WTC11 (cell line): ENCODE results near the gene ERF. TPM values are rescaled to one million over a fixed set of nuclear protein-coding genes. Genes with fewer than 3 reads are reported as not detected.

Experiments used
- ATAC-seq: fragments of 200-7000 bp; cut with Tn5 transposase; 2 replicates; pipeline ENCODE4 v1.10.0; 2021; ENCODE audit warnings: mild to moderate bottlenecking, moderate library complexity
- CTCF ChIA-PET: fragments of 300-600 bp; sonication (Branson Sonifier 250); formaldehyde crosslinking; loops from one replicate; lab custom pipeline; 2021; ENCODE audit warnings: antibody characterized with exemption; lab: Charles Lee
- POLR2A ChIA-PET: fragments of 350-600 bp; sonication (Branson Sonifier 250); formaldehyde crosslinking; loops from one replicate; lab custom pipeline; 2021; ENCODE audit warnings: antibody characterized with exemption; lab: Charles Lee
- DNase-seq: peaks from one replicate; pipeline ENCODE4 v3.0.0; 2021; ENCODE audit warnings: low spot score
- H3K27ac Mint-ChIP-seq: 2 replicates; pipeline ENCODE4 v1.8.0; 2021; ENCODE audit warnings: mixed read lengths
- H3K27me3 Mint-ChIP-seq: 2 replicates; pipeline ENCODE4 v1.8.0; 2021; ENCODE audit warnings: low read depth, mild to moderate bottlenecking, moderate library complexity, mixed read lengths
- H3K36me3 Mint-ChIP-seq: 2 replicates; pipeline ENCODE4 v1.8.0; 2021; ENCODE audit warnings: mixed read lengths
- H3K4me1 Mint-ChIP-seq: 2 replicates; pipeline ENCODE4 v1.8.0; 2022; ENCODE audit warnings: mixed read lengths
- H3K4me3 Mint-ChIP-seq: 2 replicates; pipeline ENCODE4 v1.8.0; 2021; ENCODE audit warnings: mild to moderate bottlenecking, moderate library complexity, mixed read lengths
- H3K9me3 Mint-ChIP-seq: 2 replicates; pipeline ENCODE4 v1.8.0; 2021; ENCODE audit warnings: mixed read lengths
- CREB1 ChIP-seq: sonication (generic); formaldehyde crosslinking; IDR thresholded peaks from 2 replicates; pipeline ENCODE4 v1.8.0; 2023; ENCODE audit warnings: mild to moderate bottlenecking, missing genetic modification reagents
- ETV6 ChIP-seq: sonication (generic); formaldehyde crosslinking; IDR thresholded peaks from 2 replicates; pipeline ENCODE4 v1.8.1; 2022; ENCODE audit warnings: mild to moderate bottlenecking, missing genetic modification reagents
- FOXK1 ChIP-seq: sonication (generic); formaldehyde crosslinking; IDR thresholded peaks from 2 replicates; pipeline ENCODE4 v1.8.0; 2022; ENCODE audit warnings: mild to moderate bottlenecking, moderate library complexity, missing genetic modification reagents
- FOXP1 ChIP-seq: sonication (generic); formaldehyde crosslinking; IDR thresholded peaks from 2 replicates; pipeline ENCODE4 v1.8.0; 2022; ENCODE audit warnings: missing genetic modification reagents, mild to moderate bottlenecking, moderate library complexity, borderline replicate concordance
- MXD4 ChIP-seq: fragments of 250-450 bp; sonication (Bioruptor Pico); IDR thresholded peaks from 2 replicates; pipeline ENCODE4 v1.8.0; 2021; ENCODE audit warnings: mild to moderate bottlenecking, moderate library complexity, borderline replicate concordance
- NFE2L1 ChIP-seq: sonication (generic); formaldehyde crosslinking; IDR thresholded peaks from 2 replicates; pipeline ENCODE4 v1.8.1; 2023; ENCODE audit warnings: missing genetic modification reagents
- NFYB ChIP-seq: sonication (generic); formaldehyde crosslinking; conservative IDR thresholded peaks from 2 replicates; pipeline ENCODE4 v1.8.0; 2022; ENCODE audit warnings: low read depth, missing genetic modification reagents
- RELA ChIP-seq: sonication (generic); formaldehyde crosslinking; IDR thresholded peaks from 2 replicates; pipeline ENCODE4 v1.8.1; 2022; ENCODE audit warnings: missing genetic modification reagents, mild to moderate bottlenecking, borderline replicate concordance
- TEAD1 ChIP-seq: sonication (generic); formaldehyde crosslinking; IDR thresholded peaks from 2 replicates; pipeline ENCODE4 v1.8.0; 2022; ENCODE audit warnings: mild to moderate bottlenecking, missing genetic modification reagents
- ZBTB21 ChIP-seq: sonication (generic); formaldehyde crosslinking; IDR thresholded peaks from 2 replicates; pipeline ENCODE4 v1.8.1; 2023; ENCODE audit warnings: mild to moderate bottlenecking, missing genetic modification reagents, borderline replicate concordance
- ZNF232 ChIP-seq: sonication (generic); formaldehyde crosslinking; IDR thresholded peaks from 2 replicates; pipeline ENCODE4 v1.8.0; 2022; ENCODE audit warnings: mild to moderate bottlenecking, missing genetic modification reagents
- ZNF263 ChIP-seq: sonication (generic); formaldehyde crosslinking; IDR thresholded peaks from 2 replicates; pipeline ENCODE4 v1.8.1; 2022; ENCODE audit warnings: low read depth, mild to moderate bottlenecking, moderate library complexity, missing genetic modification reagents
- ZNF423 ChIP-seq: fragments of 250-450 bp; sonication (Bioruptor Pico); IDR thresholded peaks from 2 replicates; pipeline ENCODE4 v2.1.2; 2022; ENCODE audit warnings: mild to moderate bottlenecking, moderate library complexity
- total RNA-seq: library from RNA; stranded (reverse); gene quantifications from 3 replicates; pipeline ENCODE4 v1.2.3, GENCODE V29; 2021
- TF ChIP-seq, protein P1 (sequence below): sonication (generic); formaldehyde crosslinking; IDR thresholded peaks from 2 replicates; pipeline ENCODE4 v1.8.1; 2023; ENCODE audit warnings: mild to moderate bottlenecking, missing genetic modification reagents
- TF ChIP-seq, protein P2 (sequence below): sonication (generic); formaldehyde crosslinking; IDR thresholded peaks from 2 replicates; pipeline ENCODE4 v1.8.0; 2022; ENCODE audit warnings: missing genetic modification reagents
- TF ChIP-seq, protein P3 (sequence below): sonication (generic); formaldehyde crosslinking; IDR thresholded peaks from 2 replicates; pipeline ENCODE4 v1.8.0; 2022; ENCODE audit warnings: mild to moderate bottlenecking, missing genetic modification reagents
- TF ChIP-seq, protein P4 (sequence below): sonication (generic); formaldehyde crosslinking; IDR thresholded peaks from 2 replicates; pipeline ENCODE4 v1.8.0; 2023; ENCODE audit warnings: mild to moderate bottlenecking, missing genetic modification reagents
- TF ChIP-seq, protein P5 (sequence below): fragments of 200-600 bp; IDR thresholded peaks from 2 replicates; pipeline ENCODE4 v1.8.0; 2022; ENCODE audit warnings: antibody characterized with exemption
- TF ChIP-seq, protein P6 (sequence below): sonication (generic); formaldehyde crosslinking; IDR thresholded peaks from 2 replicates; pipeline ENCODE4 v1.8.1; 2022; ENCODE audit warnings: low read depth, mild to moderate bottlenecking, moderate library complexity, missing genetic modification reagents, borderline replicate concordance

Gene ERF
- total RNA-seq, 1 experiment from 2014 or later, result 65.9 TPM

DNA sequence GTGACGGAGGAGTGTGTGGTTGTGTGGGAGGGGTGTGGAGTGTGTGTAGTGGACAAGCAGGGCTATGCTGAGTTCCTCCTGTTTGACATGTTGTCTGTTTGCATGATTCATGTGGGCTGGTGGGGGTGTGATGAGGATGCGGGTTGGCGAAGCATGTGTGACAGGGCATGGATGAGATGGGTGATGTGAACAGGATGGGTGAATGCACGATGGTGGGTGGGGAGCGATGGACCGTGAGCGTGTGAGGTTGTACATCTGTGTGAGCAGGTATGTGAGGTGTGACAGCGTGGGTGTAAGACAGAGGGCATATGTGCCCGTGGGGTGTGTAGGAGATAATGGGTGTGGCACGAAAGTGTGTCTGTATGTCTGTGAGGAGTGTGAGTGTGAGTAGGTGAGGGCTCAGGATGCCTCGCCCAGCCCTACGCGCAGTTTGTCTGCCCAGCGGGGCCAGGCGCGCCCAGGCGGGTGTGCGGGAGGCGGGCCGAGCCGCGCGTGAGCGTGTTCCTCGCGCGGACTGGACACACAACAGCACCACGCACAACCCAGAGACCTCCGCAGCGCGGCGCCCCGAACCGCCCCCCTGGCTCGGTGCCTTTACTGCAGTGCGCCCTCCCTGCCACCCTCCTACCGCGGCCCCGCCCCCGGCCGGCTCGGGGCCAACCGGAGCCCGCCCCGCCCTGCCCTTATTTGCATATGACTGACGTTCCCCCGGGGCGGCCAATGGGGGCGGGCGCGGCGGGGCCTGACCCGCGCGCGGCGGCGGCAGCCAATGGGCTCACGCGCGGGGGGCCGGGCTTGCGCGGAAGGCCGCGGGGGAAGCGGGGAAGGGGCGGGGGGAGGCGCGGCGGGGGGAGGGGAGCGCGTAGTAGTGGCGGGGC, 28.5 kb upstream of the ERF start:
- TF ChIP-seq ZNF423 (CRISPR knock-in tag) (0 out of 2 replicates have a peak, but pooled peaks have one; percentile 15), NFYB (peak; percentile 43; the same call in 1 of the 2 replicates), ZBTB21 (CRISPR knock-in tag) (no peak), FOXK1 (CRISPR knock-in tag) (peak; percentile 33; the same call in 1 of the 2 replicates), FOXP1 (CRISPR knock-in tag) (0 out of 2 replicates have a peak, but pooled peaks have one; percentile 38), NFE2L1 (CRISPR knock-in tag) (peak; percentile 56; the same call in 1 of the 2 replicates)
- TF ChIP-seq, protein P1, sequence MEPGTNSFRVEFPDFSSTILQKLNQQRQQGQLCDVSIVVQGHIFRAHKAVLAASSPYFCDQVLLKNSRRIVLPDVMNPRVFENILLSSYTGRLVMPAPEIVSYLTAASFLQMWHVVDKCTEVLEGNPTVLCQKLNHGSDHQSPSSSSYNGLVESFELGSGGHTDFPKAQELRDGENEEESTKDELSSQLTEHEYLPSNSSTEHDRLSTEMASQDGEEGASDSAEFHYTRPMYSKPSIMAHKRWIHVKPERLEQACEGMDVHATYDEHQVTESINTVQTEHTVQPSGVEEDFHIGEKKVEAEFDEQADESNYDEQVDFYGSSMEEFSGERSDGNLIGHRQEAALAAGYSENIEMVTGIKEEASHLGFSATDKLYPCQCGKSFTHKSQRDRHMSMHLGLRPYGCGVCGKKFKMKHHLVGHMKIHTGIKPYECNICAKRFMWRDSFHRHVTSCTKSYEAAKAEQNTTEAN (CRISPR knock-in tag), result peak; percentile 62
- TF ChIP-seq, protein P2, sequence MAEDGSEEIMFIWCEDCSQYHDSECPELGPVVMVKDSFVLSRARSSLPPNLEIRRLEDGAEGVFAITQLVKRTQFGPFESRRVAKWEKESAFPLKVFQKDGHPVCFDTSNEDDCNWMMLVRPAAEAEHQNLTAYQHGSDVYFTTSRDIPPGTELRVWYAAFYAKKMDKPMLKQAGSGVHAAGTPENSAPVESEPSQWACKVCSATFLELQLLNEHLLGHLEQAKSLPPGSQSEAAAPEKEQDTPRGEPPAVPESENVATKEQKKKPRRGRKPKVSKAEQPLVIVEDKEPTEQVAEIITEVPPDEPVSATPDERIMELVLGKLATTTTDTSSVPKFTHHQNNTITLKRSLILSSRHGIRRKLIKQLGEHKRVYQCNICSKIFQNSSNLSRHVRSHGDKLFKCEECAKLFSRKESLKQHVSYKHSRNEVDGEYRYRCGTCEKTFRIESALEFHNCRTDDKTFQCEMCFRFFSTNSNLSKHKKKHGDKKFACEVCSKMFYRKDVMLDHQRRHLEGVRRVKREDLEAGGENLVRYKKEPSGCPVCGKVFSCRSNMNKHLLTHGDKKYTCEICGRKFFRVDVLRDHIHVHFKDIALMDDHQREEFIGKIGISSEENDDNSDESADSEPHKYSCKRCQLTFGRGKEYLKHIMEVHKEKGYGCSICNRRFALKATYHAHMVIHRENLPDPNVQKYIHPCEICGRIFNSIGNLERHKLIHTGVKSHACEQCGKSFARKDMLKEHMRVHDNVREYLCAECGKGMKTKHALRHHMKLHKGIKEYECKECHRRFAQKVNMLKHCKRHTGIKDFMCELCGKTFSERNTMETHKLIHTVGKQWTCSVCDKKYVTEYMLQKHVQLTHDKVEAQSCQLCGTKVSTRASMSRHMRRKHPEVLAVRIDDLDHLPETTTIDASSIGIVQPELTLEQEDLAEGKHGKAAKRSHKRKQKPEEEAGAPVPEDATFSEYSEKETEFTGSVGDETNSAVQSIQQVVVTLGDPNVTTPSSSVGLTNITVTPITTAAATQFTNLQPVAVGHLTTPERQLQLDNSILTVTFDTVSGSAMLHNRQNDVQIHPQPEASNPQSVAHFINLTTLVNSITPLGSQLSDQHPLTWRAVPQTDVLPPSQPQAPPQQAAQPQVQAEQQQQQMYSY (CRISPR knock-in tag), result no peak
- TF ChIP-seq, protein P3, sequence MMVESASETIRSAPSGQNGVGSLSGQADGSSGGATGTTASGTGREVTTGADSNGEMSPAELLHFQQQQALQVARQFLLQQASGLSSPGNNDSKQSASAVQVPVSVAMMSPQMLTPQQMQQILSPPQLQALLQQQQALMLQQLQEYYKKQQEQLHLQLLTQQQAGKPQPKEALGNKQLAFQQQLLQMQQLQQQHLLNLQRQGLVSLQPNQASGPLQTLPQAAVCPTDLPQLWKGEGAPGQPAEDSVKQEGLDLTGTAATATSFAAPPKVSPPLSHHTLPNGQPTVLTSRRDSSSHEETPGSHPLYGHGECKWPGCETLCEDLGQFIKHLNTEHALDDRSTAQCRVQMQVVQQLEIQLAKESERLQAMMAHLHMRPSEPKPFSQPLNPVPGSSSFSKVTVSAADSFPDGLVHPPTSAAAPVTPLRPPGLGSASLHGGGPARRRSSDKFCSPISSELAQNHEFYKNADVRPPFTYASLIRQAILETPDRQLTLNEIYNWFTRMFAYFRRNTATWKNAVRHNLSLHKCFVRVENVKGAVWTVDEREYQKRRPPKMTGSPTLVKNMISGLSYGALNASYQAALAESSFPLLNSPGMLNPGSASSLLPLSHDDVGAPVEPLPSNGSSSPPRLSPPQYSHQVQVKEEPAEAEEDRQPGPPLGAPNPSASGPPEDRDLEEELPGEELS (CRISPR knock-in tag), result 0 out of 2 replicates have a peak, but pooled peaks have one; percentile 51
- TF ChIP-seq, protein P4, sequence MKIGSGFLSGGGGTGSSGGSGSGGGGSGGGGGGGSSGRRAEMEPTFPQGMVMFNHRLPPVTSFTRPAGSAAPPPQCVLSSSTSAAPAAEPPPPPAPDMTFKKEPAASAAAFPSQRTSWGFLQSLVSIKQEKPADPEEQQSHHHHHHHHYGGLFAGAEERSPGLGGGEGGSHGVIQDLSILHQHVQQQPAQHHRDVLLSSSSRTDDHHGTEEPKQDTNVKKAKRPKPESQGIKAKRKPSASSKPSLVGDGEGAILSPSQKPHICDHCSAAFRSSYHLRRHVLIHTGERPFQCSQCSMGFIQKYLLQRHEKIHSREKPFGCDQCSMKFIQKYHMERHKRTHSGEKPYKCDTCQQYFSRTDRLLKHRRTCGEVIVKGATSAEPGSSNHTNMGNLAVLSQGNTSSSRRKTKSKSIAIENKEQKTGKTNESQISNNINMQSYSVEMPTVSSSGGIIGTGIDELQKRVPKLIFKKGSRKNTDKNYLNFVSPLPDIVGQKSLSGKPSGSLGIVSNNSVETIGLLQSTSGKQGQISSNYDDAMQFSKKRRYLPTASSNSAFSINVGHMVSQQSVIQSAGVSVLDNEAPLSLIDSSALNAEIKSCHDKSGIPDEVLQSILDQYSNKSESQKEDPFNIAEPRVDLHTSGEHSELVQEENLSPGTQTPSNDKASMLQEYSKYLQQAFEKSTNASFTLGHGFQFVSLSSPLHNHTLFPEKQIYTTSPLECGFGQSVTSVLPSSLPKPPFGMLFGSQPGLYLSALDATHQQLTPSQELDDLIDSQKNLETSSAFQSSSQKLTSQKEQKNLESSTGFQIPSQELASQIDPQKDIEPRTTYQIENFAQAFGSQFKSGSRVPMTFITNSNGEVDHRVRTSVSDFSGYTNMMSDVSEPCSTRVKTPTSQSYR, result no peak
- H3K4me3 Mint-ChIP-seq, result no peak overlapping the region
- H3K36me3 Mint-ChIP-seq, result peaks cover 4% of the 10 kb centered on the region; the same call in 1 of the 2 replicates
- H3K4me1 Mint-ChIP-seq, result peaks cover 34% of the 10 kb centered on the region
- no peaks in the 10 kb centered on the region for H3K9me3 Mint-ChIP-seq
- H3K27ac Mint-ChIP-seq, result no peak overlapping the region
- ChIA-PET POLR2A (interaction anchor here (0.5 to 1.0 kb wide), 2 partner anchors 14 to 40 kb away, joined by 3 read pairs; no protein-coding TSS in a partner anchor), CTCF (interaction anchor here (4.8 to 7.5 kb wide), 2 partner anchors 12 to 38 kb away, joined by 30 to 239 read pairs; partner anchors contain the start of gene GSK3A)
- DNase-seq (peak; percentile 95), ATAC-seq (peak; percentile 73)
- H3K27me3 Mint-ChIP-seq, result no peaks in the 10 kb centered on the region

DNA sequence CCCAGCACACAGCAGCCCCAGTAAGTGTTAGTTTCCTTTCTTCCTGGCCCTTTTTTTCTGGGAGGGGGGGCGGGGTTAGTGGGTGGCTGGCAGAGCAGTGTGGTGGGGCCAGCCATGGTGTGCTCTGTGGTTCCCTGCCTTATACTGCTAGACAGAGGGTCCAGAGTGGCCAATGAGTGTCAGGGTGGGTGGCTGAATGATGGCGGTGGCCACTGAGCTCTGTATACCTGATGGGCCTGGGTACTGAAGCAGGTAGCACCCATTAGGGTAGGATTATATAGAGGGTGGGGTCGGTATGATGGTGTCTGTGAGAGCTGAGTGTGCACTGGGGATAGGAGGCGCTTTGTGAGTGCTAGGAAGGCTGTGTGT, 27.9 kb upstream of the ERF start:
- H3K36me3 Mint-ChIP-seq, result peaks cover 4% of the 10 kb centered on the region; the same call in 1 of the 2 replicates
- CTCF ChIA-PET, result interaction anchor here (0.5 to 7.5 kb wide), 3 partner anchors 13 to 37 kb away, joined by 4 to 239 read pairs (median 30); partner anchors contain the start of gene GSK3A
- no peaks in the 10 kb centered on the region for H3K27me3 Mint-ChIP-seq
- POLR2A ChIA-PET, result interaction anchor here (0.5 kb wide), 1 partner anchor 15 kb away, joined by 3 read pairs; no protein-coding TSS in a partner anchor
- H3K4me3 Mint-ChIP-seq, result no peak overlapping the region
- no peak overlapping the region for H3K27ac Mint-ChIP-seq
- H3K9me3 Mint-ChIP-seq, result no peaks in the 10 kb centered on the region
- ATAC-seq (no peak), DNase-seq (no peak)
- H3K4me1 Mint-ChIP-seq, result peaks cover 37% of the 10 kb centered on the region
- TF ChIP-seq ETV6 (CRISPR knock-in tag) (no peak), ZNF263 (CRISPR knock-in tag) (no peak), MXD4 (CRISPR knock-in tag) (no peak), CREB1 (CRISPR knock-in tag) (no peak), TEAD1 (CRISPR knock-in tag) (no peak), RELA (CRISPR knock-in tag) (no peak), ZNF232 (CRISPR knock-in tag) (no peak)
- TF ChIP-seq, protein P5, sequence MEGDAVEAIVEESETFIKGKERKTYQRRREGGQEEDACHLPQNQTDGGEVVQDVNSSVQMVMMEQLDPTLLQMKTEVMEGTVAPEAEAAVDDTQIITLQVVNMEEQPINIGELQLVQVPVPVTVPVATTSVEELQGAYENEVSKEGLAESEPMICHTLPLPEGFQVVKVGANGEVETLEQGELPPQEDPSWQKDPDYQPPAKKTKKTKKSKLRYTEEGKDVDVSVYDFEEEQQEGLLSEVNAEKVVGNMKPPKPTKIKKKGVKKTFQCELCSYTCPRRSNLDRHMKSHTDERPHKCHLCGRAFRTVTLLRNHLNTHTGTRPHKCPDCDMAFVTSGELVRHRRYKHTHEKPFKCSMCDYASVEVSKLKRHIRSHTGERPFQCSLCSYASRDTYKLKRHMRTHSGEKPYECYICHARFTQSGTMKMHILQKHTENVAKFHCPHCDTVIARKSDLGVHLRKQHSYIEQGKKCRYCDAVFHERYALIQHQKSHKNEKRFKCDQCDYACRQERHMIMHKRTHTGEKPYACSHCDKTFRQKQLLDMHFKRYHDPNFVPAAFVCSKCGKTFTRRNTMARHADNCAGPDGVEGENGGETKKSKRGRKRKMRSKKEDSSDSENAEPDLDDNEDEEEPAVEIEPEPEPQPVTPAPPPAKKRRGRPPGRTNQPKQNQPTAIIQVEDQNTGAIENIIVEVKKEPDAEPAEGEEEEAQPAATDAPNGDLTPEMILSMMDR, result no peak
- TF ChIP-seq, protein P6, sequence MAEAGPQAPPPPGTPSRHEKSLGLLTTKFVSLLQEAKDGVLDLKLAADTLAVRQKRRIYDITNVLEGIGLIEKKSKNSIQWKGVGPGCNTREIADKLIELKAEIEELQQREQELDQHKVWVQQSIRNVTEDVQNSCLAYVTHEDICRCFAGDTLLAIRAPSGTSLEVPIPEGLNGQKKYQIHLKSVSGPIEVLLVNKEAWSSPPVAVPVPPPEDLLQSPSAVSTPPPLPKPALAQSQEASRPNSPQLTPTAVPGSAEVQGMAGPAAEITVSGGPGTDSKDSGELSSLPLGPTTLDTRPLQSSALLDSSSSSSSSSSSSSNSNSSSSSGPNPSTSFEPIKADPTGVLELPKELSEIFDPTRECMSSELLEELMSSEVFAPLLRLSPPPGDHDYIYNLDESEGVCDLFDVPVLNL, result no peak
